CD14-positive monocyte (primary cell): ENCODE data around the gene CYP2W1. TPM values are rescaled to one million over a fixed set of nuclear protein-coding genes. Genes with fewer than 3 reads are reported as not detected.

Experiments used
- DNase-seq, 3 donors: peaks; one replicate each; pipeline ENCODE4 v3.0.0-alpha.2; 2011 to 2022
- H2AFZ ChIP-seq: 2 replicates; pipeline ENCODE4 v1.6.0; 2012; ENCODE audit warnings: mild to moderate bottlenecking, low read depth, low read length, inconsistent platforms; ENCODE audit not compliant: insufficient read depth, poor library complexity, severe bottlenecking
- H3K27ac ChIP-seq, 2 donors: 1 replicate in 1 of 2; 2 replicates in 1 of 2; pipeline ENCODE4 v1.5.1; 2012 to 2013; ENCODE audit warnings: low read length in 2 of 2, control low read depth in 1 of 2, inconsistent platforms in 1 of 2, low read depth in 1 of 2, mild to moderate bottlenecking in 1 of 2
- H3K27me3 ChIP-seq, 2 donors: one replicate each; pipeline versions ENCODE4 v1.6.0 to v1.6.1; 2011 to 2013; ENCODE audit warnings: low read length in 2 of 2; ENCODE audit not compliant: control insufficient read depth in 2 of 2, insufficient read depth in 2 of 2
- H3K36me3 ChIP-seq, 2 donors: replicated peaks in 1 of 2; 1 replicate in 1 of 2; 2 replicates in 1 of 2; pipeline versions ENCODE4 v1.5.1 to v1.6.1; 2012 to 2013; ENCODE audit warnings: low read length in 2 of 2, control low read depth in 1 of 2, inconsistent platforms in 1 of 2, mild to moderate bottlenecking in 1 of 2; ENCODE audit not compliant: insufficient read depth in 2 of 2, control insufficient read depth in 1 of 2
- H3K4me1 ChIP-seq, 2 donors: 1 replicate in 1 of 2; 2 replicates in 1 of 2; pipeline versions ENCODE4 v1.5.1 to v1.6.1; 2012 to 2013; ENCODE audit warnings: low read length in 2 of 2, control low read depth in 1 of 2, inconsistent platforms in 1 of 2, mild to moderate bottlenecking in 1 of 2, moderate library complexity in 1 of 2; ENCODE audit not compliant: insufficient read depth in 2 of 2, control insufficient read depth in 1 of 2
- H3K4me2 ChIP-seq: replicated peaks from 2 replicates; pipeline ENCODE3; 2012; ENCODE audit warnings: low read length, moderate library complexity, mild to moderate bottlenecking; ENCODE audit not compliant: poor library complexity, severe bottlenecking; ENCODE audit errors: extremely low read depth
- H3K4me3 ChIP-seq, 3 experiments: fragments of 200-600 bp in 1 of 3; sonication (generic) in 1 of 3; replicated peaks in 1 of 3; 1 replicate in 2 of 3; 2 replicates in 1 of 3; pipeline ENCODE4 v1.5.1; 2011 to 2013; ENCODE audit warnings: low read length in 3 of 3, mild to moderate bottlenecking in 3 of 3, control low read depth in 2 of 3, low read depth in 2 of 3, inconsistent platforms in 1 of 3, moderate library complexity in 1 of 3
- H3K79me2 ChIP-seq: 2 replicates; pipeline ENCODE4 v1.6.0; 2012; ENCODE audit warnings: mild to moderate bottlenecking, control low read depth, inconsistent platforms, low read length, moderate library complexity; ENCODE audit not compliant: insufficient read depth
- H3K9ac ChIP-seq: 2 replicates; pipeline ENCODE4 v1.6.0; 2017; ENCODE audit warnings: low read length, mild to moderate bottlenecking; ENCODE audit not compliant: insufficient read depth, poor library complexity, severe bottlenecking
- H3K9me3 ChIP-seq, 2 donors: replicated peaks in 1 of 2; 1 replicate in 1 of 2; 2 replicates in 1 of 2; pipeline versions ENCODE4 v1.5.1 to v1.6.1; 2012 to 2013; ENCODE audit warnings: low read length in 2 of 2, control low read depth in 1 of 2; ENCODE audit not compliant: control insufficient read depth in 1 of 2, insufficient read depth in 1 of 2
- H4K20me1 ChIP-seq: 2 replicates; pipeline ENCODE4 v1.6.0; 2012; ENCODE audit warnings: mild to moderate bottlenecking, low read length, control low read depth, moderate library complexity; ENCODE audit not compliant: insufficient read depth
- H3K27ac Mint-ChIP-seq, 7 donors: one replicate each; pipeline ENCODE4 v1.8.0; 2020; ENCODE audit warnings: mild to moderate bottlenecking in 7 of 7, mixed read lengths in 7 of 7, moderate library complexity in 6 of 7, inconsistent platforms in 2 of 7
- H3K27me3 Mint-ChIP-seq, 3 donors: one replicate each; pipeline ENCODE4 v1.8.0; 2021 to 2022; ENCODE audit warnings: low read depth in 3 of 3, mild to moderate bottlenecking in 3 of 3, mixed read lengths in 3 of 3, moderate library complexity in 3 of 3, inconsistent platforms in 1 of 3
- H3K36me3 Mint-ChIP-seq, 2 donors: one replicate each; pipeline ENCODE4 v1.8.0; 2020; ENCODE audit warnings: mixed read lengths in 2 of 2, inconsistent platforms in 1 of 2, mild to moderate bottlenecking in 1 of 2
- H3K4me1 Mint-ChIP-seq: one replicate; pipeline ENCODE4 v1.8.0; 2020; ENCODE audit warnings: mild to moderate bottlenecking, mixed read lengths
- H3K4me3 Mint-ChIP-seq, 2 donors: one replicate each; pipeline ENCODE4 v1.8.0; 2020; ENCODE audit warnings: mild to moderate bottlenecking in 2 of 2, mixed read lengths in 2 of 2, moderate library complexity in 1 of 2
- H3K9me3 Mint-ChIP-seq, 7 donors: one replicate each; pipeline ENCODE4 v1.8.0; 2020 to 2022; ENCODE audit warnings: mixed read lengths in 7 of 7, mild to moderate bottlenecking in 6 of 7, moderate library complexity in 6 of 7, inconsistent platforms in 2 of 7
- CTCF ChIP-seq: fragments of 200-600 bp; IDR thresholded peaks from one replicate; pipeline ENCODE4 v1.8.0; 2022; ENCODE audit warnings: antibody characterized with exemption, mild to moderate bottlenecking
- WGBS: methylation state at CpG from one replicate; pipeline ENCODE4 v1.1.5; 2013; ENCODE audit warnings: missing lambda C conversion rate; ENCODE audit not compliant: insufficient coverage; 5-methylcytosine and 5-hydroxymethylcytosine counted together
- intact Hi-C, 2 donors: fragments of 100-400 bp; cut with micrococcal nuclease; formaldehyde crosslinking; loops; one replicate each; pipeline versions ENCODE4 v1.15.0 to v1.15.1; 2023
- polyA plus RNA-seq, 3 donors: library from polyadenylated mRNA; depleted of rRNA in 1 of 3; unstranded in 2 of 3; stranded (reverse) in 1 of 3; fragments of 300-500 nt in 2 of 3; fragments of >200 nt in 1 of 3; fragmentation: Illumina TruSeq in 2 of 3; gene quantifications; 1 replicate in 2 of 3; 2 replicates in 1 of 3; pipeline ENCODE4 v1.2.3, GENCODE V29; 2012 to 2021

CYP2W1 gene
- polyA plus RNA-seq, 3 donors, result not detected

- H3K4me1 ChIP-seq, result peaks cover 75 to 79% of the 10 kb centered on the region in 2 donors
- Mint-ChIP-seq H3K27me3 (peaks cover 0 to 6% (median 0%) of the 10 kb centered on the region in 3 donors), H3K4me1 (peaks cover 78% of the 10 kb centered on the region), H3K36me3 (peaks cover 57 to 68% of the 10 kb centered on the region in 2 donors), H3K9me3 (peaks cover 0 to 1% (median 0%) of the 10 kb centered on the region in 7 donors), H3K4me3 (peak overlapping the region in 1 of 2 donors; percentile 31), H3K27ac (peak overlapping the region in 6 of 7 donors; percentile 16 to 80 (median 52))
- intact Hi-C loops, result no loop called here
- 96% methylated on average over 11 of the region's 11 CpGs for WGBS
- no peak overlapping the region for H2AFZ ChIP-seq
- no peak for DNase-seq
- H3K27ac ChIP-seq, result peak overlapping the region; percentile 51 to 65
- no peaks in the 10 kb centered on the region for H3K9me3 ChIP-seq
- H3K9ac ChIP-seq, result no peak overlapping the region
- H3K79me2 ChIP-seq, result peaks cover 77% of the 10 kb centered on the region
- peaks cover 100% of the 10 kb centered on the region for H4K20me1 ChIP-seq
- H3K36me3 ChIP-seq, result peaks cover 45 to 69% of the 10 kb centered on the region in 2 donors
- peak overlapping the region; percentile 51 for H3K4me2 ChIP-seq
- H3K27me3 ChIP-seq, result no peaks in the 10 kb centered on the region
- peak overlapping the region in 1 of 3 experiments; percentile 34 for H3K4me3 ChIP-seq
- TF ChIP-seq CTCF, result no peak
Observed at GRCh38 chr7:969403-969802, 13.6 kb upstream of the CYP2W1 start.

- H3K4me3 ChIP-seq, result no peak overlapping the region
- Mint-ChIP-seq H3K27me3 (peaks cover 0 to 4% (median 0%) of the 10 kb centered on the region in 3 donors), H3K27ac (peak overlapping the region in 4 of 7 donors; percentile 60 to 83 (median 70)), H3K9me3 (peaks cover 0 to 1% (median 0%) of the 10 kb centered on the region in 7 donors), H3K4me1 (peaks cover 69% of the 10 kb centered on the region), H3K36me3 (peaks cover 57 to 68% of the 10 kb centered on the region in 2 donors), H3K4me3 (no peak overlapping the region)
- intact Hi-C loops, result loop anchor here (5.0 to 10.0 kb wide), 3 partner anchors 68 to 164 kb away; a partner anchor contains a TSS
- peak overlapping the region in 1 of 2 donors; percentile 33 for H3K27ac ChIP-seq
- peaks cover 64 to 69% of the 10 kb centered on the region in 2 donors for H3K4me1 ChIP-seq
- peaks cover 86% of the 10 kb centered on the region for H3K79me2 ChIP-seq
- H3K36me3 ChIP-seq, result peaks cover 45 to 69% of the 10 kb centered on the region in 2 donors
- no peak for DNase-seq
- peaks cover 92% of the 10 kb centered on the region for H4K20me1 ChIP-seq
- no peak for TF ChIP-seq CTCF
- no peak overlapping the region for H3K4me2 ChIP-seq
- WGBS, result 88% methylated on average over 5 of the region's 6 CpGs
- H3K9ac ChIP-seq, result no peak overlapping the region
- H2AFZ ChIP-seq, result no peak overlapping the region
- H3K27me3 ChIP-seq, result no peaks in the 10 kb centered on the region
- no peaks in the 10 kb centered on the region for H3K9me3 ChIP-seq
Observed at GRCh38 chr7:970744-971143, 12.2 kb upstream of the CYP2W1 start.
